ENCODE measurements around the gene AACS.

The AACS gene

DNA sequence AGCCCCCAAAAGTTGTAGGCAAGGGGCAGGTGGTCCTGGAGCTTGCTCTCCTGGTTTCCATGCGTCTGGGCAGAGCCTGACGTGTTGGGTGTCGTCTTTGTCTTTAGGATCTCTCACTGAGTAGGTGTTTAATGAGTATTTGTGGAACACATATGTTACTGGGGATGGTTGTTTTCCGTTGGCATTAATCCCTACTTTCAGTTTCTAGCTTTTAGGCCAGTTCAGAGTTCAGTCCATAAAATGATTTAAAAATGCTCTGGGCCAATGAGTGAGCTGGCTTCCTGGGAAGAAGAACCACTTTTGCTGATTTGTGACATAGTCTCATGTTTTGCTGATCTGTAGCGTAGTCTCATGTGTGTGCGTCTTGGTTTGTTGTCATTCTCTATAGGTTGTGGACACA is 10.9 kb downstream of the AACS start:
- Histone ChIP-seq H3K4me3 (ENCODE audit: low read depth, low read length) (no peak overlapping the region), H3K4me1 (ENCODE audit: control insufficient read depth, insufficient read depth, low read length) (no peaks in the 10 kb centered on the region), H3K36me3 (ENCODE audit: control insufficient read depth in 2 of 2, insufficient read depth in 1 of 2, low read length in 2 of 2) (peaks cover 3 to 35% of the 10 kb centered on the region in 2 experiments; a peak in 2 of 3 replicates), H3K9me3 (ENCODE audit: control insufficient read depth, insufficient read depth, low read depth, low read length) (no peaks in the 10 kb centered on the region), H3K27ac (ENCODE audit: extremely low read depth, low read depth, low read length) (no peak overlapping the region)
- CTCF ChIA-PET = no interaction called here
- TF ChIP-seq ZNF132 (tag by site-specific recombination; IDR thresholded peaks at IDR 0.05; ENCODE audit: borderline replicate concordance) = no peak
- TF ChIP-seq, protein P1, sequence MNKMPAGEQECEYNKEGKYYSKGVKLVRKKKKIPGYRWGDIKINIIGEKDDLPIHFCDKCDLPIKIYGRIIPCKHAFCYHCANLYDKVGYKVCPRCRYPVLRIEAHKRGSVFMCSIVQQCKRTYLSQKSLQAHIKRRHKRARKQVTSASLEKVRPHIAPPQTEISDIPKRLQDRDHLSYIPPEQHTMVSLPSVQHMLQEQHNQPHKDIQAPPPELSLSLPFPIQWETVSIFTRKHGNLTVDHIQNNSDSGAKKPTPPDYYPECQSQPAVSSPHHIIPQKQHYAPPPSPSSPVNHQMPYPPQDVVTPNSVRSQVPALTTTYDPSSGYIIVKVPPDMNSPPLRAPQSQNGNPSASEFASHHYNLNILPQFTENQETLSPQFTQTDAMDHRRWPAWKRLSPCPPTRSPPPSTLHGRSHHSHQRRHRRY (tag by site-specific recombination; IDR thresholded peaks at IDR 0.05) = no peak
- TF ChIP-seq ZNF48 (tag by site-specific recombination; IDR thresholded peaks at IDR 0.05) = no peak
- TF ChIP-seq ZNF175 (tag by site-specific recombination; IDR thresholded peaks at IDR 0.05) = no peak
- TF ChIP-seq, protein P2, sequence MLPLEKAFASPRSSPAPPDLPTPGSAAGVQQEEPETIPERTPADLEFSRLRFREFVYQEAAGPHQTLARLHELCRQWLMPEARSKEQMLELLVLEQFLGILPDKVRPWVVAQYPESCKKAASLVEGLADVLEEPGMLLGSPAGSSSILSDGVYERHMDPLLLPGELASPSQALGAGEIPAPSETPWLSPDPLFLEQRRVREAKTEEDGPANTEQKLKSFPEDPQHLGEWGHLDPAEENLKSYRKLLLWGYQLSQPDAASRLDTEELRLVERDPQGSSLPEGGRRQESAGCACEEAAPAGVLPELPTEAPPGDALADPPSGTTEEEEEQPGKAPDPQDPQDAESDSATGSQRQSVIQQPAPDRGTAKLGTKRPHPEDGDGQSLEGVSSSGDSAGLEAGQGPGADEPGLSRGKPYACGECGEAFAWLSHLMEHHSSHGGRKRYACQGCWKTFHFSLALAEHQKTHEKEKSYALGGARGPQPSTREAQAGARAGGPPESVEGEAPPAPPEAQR (tag by site-specific recombination; IDR thresholded peaks at IDR 0.05) = no peak
- TF ChIP-seq ZNF677 (tag by site-specific recombination; IDR thresholded peaks at IDR 0.05) = no peak
- no peak for TF ChIP-seq ZNF248 (tag by site-specific recombination; IDR thresholded peaks at IDR 0.05)
- TF ChIP-seq ZNF266 (tag by site-specific recombination; IDR thresholded peaks at IDR 0.05; ENCODE audit: low read depth) = no peak
- TF ChIP-seq OVOL3 (tag by site-specific recombination; IDR thresholded peaks at IDR 0.05) = no peak
- TF ChIP-seq, protein P3, sequence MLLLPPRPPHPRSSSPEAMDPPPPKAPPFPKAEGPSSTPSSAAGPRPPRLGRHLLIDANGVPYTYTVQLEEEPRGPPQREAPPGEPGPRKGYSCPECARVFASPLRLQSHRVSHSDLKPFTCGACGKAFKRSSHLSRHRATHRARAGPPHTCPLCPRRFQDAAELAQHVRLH (tag by site-specific recombination; IDR thresholded peaks at IDR 0.05) = no peak
- TF ChIP-seq ZNF701 (tag by site-specific recombination; IDR thresholded peaks at IDR 0.05) = no peak
- TF ChIP-seq, protein P4, sequence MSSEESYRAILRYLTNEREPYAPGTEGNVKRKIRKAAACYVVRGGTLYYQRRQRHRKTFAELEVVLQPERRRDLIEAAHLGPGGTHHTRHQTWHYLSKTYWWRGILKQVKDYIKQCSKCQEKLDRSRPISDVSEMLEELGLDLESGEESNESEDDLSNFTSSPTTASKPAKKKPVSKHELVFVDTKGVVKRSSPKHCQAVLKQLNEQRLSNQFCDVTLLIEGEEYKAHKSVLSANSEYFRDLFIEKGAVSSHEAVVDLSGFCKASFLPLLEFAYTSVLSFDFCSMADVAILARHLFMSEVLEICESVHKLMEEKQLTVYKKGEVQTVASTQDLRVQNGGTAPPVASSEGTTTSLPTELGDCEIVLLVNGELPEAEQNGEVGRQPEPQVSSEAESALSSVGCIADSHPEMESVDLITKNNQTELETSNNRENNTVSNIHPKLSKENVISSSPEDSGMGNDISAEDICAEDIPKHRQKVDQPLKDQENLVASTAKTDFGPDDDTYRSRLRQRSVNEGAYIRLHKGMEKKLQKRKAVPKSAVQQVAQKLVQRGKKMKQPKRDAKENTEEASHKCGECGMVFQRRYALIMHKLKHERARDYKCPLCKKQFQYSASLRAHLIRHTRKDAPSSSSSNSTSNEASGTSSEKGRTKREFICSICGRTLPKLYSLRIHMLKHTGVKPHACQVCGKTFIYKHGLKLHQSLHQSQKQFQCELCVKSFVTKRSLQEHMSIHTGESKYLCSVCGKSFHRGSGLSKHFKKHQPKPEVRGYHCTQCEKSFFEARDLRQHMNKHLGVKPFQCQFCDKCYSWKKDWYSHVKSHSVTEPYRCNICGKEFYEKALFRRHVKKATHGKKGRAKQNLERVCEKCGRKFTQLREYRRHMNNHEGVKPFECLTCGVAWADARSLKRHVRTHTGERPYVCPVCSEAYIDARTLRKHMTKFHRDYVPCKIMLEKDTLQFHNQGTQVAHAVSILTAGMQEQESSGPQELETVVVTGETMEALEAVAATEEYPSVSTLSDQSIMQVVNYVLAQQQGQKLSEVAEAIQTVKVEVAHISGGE (tag by site-specific recombination; conservative IDR thresholded peaks at IDR 0.05; ENCODE audit: low read depth) = no peak
- TF ChIP-seq, protein P5, sequence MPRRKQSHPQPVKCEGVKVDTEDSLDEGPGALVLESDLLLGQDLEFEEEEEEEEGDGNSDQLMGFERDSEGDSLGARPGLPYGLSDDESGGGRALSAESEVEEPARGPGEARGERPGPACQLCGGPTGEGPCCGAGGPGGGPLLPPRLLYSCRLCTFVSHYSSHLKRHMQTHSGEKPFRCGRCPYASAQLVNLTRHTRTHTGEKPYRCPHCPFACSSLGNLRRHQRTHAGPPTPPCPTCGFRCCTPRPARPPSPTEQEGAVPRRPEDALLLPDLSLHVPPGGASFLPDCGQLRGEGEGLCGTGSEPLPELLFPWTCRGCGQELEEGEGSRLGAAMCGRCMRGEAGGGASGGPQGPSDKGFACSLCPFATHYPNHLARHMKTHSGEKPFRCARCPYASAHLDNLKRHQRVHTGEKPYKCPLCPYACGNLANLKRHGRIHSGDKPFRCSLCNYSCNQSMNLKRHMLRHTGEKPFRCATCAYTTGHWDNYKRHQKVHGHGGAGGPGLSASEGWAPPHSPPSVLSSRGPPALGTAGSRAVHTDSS (tag by site-specific recombination; IDR thresholded peaks at IDR 0.05) = no peak
- TF ChIP-seq ZNF16 (tag by site-specific recombination; IDR thresholded peaks at IDR 0.05; ENCODE audit: low read depth) = no peak
- TF ChIP-seq ZNF596 (tag by site-specific recombination; IDR thresholded peaks at IDR 0.05) = no peak
- TF ChIP-seq, protein P6, sequence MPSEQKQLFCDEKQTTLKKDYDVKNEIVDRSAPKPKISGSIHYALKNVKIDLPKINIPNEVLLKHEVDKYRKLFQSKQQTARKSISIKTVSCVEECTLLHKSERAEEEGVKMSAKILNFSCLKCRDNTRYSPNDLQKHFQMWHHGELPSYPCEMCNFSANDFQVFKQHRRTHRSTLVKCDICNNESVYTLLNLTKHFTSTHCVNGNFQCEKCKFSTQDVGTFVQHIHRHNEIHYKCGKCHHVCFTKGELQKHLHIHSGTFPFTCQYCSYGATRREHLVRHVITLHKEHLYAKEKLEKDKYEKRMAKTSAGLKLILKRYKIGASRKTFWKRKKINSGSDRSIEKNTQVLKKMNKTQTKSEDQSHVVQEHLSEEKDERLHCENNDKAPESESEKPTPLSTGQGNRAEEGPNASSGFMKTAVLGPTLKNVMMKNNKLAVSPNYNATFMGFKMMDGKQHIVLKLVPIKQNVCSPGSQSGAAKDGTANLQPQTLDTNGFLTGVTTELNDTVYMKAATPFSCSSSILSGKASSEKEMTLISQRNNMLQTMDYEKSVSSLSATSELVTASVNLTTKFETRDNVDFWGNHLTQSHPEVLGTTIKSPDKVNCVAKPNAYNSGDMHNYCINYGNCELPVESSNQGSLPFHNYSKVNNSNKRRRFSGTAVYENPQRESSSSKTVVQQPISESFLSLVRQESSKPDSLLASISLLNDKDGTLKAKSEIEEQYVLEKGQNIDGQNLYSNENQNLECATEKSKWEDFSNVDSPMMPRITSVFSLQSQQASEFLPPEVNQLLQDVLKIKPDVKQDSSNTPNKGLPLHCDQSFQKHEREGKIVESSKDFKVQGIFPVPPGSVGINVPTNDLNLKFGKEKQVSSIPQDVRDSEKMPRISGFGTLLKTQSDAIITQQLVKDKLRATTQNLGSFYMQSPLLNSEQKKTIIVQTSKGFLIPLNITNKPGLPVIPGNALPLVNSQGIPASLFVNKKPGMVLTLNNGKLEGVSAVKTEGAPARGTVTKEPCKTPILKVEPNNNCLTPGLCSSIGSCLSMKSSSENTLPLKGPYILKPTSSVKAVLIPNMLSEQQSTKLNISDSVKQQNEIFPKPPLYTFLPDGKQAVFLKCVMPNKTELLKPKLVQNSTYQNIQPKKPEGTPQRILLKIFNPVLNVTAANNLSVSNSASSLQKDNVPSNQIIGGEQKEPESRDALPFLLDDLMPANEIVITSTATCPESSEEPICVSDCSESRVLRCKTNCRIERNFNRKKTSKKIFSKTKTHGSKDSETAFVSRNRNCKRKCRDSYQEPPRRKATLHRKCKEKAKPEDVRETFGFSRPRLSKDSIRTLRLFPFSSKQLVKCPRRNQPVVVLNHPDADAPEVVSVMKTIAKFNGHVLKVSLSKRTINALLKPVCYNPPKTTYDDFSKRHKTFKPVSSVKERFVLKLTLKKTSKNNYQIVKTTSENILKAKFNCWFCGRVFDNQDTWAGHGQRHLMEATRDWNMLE (tag by site-specific recombination; conservative IDR thresholded peaks at IDR 0.05; ENCODE audit: low read depth) = no peak
- TF ChIP-seq, protein P7, sequence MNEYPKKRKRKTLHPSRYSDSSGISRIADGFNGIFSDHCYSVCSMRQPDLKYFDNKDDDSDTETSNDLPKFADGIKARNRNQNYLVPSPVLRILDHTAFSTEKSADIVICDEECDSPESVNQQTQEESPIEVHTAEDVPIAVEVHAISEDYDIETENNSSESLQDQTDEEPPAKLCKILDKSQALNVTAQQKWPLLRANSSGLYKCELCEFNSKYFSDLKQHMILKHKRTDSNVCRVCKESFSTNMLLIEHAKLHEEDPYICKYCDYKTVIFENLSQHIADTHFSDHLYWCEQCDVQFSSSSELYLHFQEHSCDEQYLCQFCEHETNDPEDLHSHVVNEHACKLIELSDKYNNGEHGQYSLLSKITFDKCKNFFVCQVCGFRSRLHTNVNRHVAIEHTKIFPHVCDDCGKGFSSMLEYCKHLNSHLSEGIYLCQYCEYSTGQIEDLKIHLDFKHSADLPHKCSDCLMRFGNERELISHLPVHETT (tag by site-specific recombination; IDR thresholded peaks at IDR 0.05) = no peak
- TF ChIP-seq, protein P8, sequence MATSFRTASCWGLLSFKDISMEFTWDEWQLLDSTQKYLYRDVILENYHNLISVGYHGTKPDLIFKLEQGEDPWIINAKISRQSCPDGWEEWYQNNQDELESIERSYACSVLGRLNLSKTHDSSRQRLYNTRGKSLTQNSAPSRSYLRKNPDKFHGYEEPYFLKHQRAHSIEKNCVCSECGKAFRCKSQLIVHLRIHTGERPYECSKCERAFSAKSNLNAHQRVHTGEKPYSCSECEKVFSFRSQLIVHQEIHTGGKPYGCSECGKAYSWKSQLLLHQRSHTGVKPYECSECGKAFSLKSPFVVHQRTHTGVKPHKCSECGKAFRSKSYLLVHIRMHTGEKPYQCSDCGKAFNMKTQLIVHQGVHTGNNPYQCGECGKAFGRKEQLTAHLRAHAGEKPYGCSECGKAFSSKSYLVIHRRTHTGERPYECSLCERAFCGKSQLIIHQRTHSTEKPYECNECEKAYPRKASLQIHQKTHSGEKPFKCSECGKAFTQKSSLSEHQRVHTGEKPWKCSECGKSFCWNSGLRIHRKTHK (tag by site-specific recombination; IDR thresholded peaks at IDR 0.05) = no peak
- POLR2A ChIA-PET = no interaction called here
